ENCODE data around the gene SLC5A10. TPM values are rescaled to one million over a fixed set of nuclear protein-coding genes. Genes with fewer than 3 reads are reported as not detected.

Gene SLC5A10
- total RNA-seq (2021) (not detected in 2 replicates), Bru-seq, nascent RNA (percentile 1 among the genes with signal in this experiment), BruChase-seq, experiment 1, labeled RNA remaining after a 2-hour chase (percentile 5 among the genes with signal in this experiment), BruChase-seq, experiment 2, labeled RNA remaining after a 6-hour chase (percentile 7 among the genes with signal in this experiment)
- long read RNA-seq, partial matches to known transcripts, result 0 of 15 reads
- long read RNA-seq, other reads (novel, unspliced or antisense), result 15 of 15 reads

- Histone ChIP-seq H3K36me3 (ENCODE audit: insufficient read depth, low read length, poor library complexity, severe bottlenecking) (no peaks in the 10 kb centered on the region), H3K27me3 (replicated peaks; ENCODE audit: insufficient read depth, low read depth, low read length, poor library complexity) (no peaks in the 10 kb centered on the region), H3K27ac (ENCODE audit: low read depth, low read length, poor library complexity, severe bottlenecking) (no peak within 1 kb of the TSS), H3K4me1 (ENCODE audit: insufficient read depth, low read length, poor library complexity, severe bottlenecking) (no peaks in the 10 kb centered on the region), H3K4me3 (ENCODE audit: low read depth, low read length, poor library complexity, severe bottlenecking) (no peak within 1 kb of the TSS), H3K9me3 (ENCODE audit: low read depth, low read length, poor library complexity, severe bottlenecking) (no peaks in the 10 kb centered on the region)
- DNase-seq (ENCODE audit: low spot score), result peak; percentile 43
- intact Hi-C loops (cut with micrococcal nuclease; ENCODE audit: unreplicated experiment), result no loop called here
- BruUV-seq (replicated peaks), result no TSS peak
- no peak for TF ChIP-seq EZH2 (IDR thresholded peaks at IDR 0.05; ENCODE audit: borderline replicate concordance, low read depth, low read length, poor library complexity, severe bottlenecking)
- TF ChIP-seq CTCF (conservative IDR thresholded peaks at IDR 0.05; ENCODE audit: low read depth, low read length), result peak; percentile 51
- POLR2A ChIA-PET (ENCODE audit: low non-redundant PET), result no interaction called here
- CTCF ChIA-PET, result interaction anchor here (1.3 kb wide), 1 partner anchor 9 kb away, joined by 4 read pairs; no protein-coding TSS in a partner anchor
Measured at GRCh38 chr17:18951941-18952842, at the start of gene SLC5A10. TSS of gene SLC5A10 (plus strand) at chr17:18952165. CDS start at chr17:18952206, 41 bp downstream.

- no TSS peak for BruUV-seq (replicated peaks)
- TF ChIP-seq CTCF (conservative IDR thresholded peaks at IDR 0.05; ENCODE audit: low read depth, low read length) (no peak), EZH2 (IDR thresholded peaks at IDR 0.05; ENCODE audit: borderline replicate concordance, low read depth, low read length, poor library complexity, severe bottlenecking) (no peak)
- CTCF ChIA-PET, result no interaction called here
- POLR2A ChIA-PET (ENCODE audit: low non-redundant PET), result no interaction called here
- no peaks in the 10 kb centered on the region for H3K4me1 ChIP-seq (ENCODE audit: insufficient read depth, low read length, poor library complexity, severe bottlenecking)
- intact Hi-C loops (cut with micrococcal nuclease; ENCODE audit: unreplicated experiment), result no loop called here
- no peak for DNase-seq (ENCODE audit: low spot score)
- H3K36me3 ChIP-seq (ENCODE audit: insufficient read depth, low read length, poor library complexity, severe bottlenecking), result peaks cover 11% of the 10 kb centered on the region
- no peak overlapping the region for H3K27ac ChIP-seq (ENCODE audit: low read depth, low read length, poor library complexity, severe bottlenecking)
- H3K27me3 ChIP-seq (replicated peaks; ENCODE audit: insufficient read depth, low read depth, low read length, poor library complexity), result no peaks in the 10 kb centered on the region
- H3K9me3 ChIP-seq (ENCODE audit: low read depth, low read length, poor library complexity, severe bottlenecking), result no peaks in the 10 kb centered on the region
- no peak overlapping the region for H3K4me3 ChIP-seq (ENCODE audit: low read depth, low read length, poor library complexity, severe bottlenecking)
Measured at GRCh38 chr17:18904482-18904881, 47.5 kb upstream of the SLC5A10 start.

GRCh38 chr17:18905226-18905625 is 46.7 kb upstream of the SLC5A10 start:
- no peak overlapping the region for H3K4me3 ChIP-seq (ENCODE audit: low read depth, low read length, poor library complexity, severe bottlenecking)
- no peaks in the 10 kb centered on the region for H3K9me3 ChIP-seq (ENCODE audit: low read depth, low read length, poor library complexity, severe bottlenecking)
- no peaks in the 10 kb centered on the region for H3K27me3 ChIP-seq (replicated peaks; ENCODE audit: insufficient read depth, low read depth, low read length, poor library complexity)
- no peaks in the 10 kb centered on the region for H3K4me1 ChIP-seq (ENCODE audit: insufficient read depth, low read length, poor library complexity, severe bottlenecking)
- no peak for DNase-seq (ENCODE audit: low spot score)
- no peak for TF ChIP-seq EZH2 (IDR thresholded peaks at IDR 0.05; ENCODE audit: borderline replicate concordance, low read depth, low read length, poor library complexity, severe bottlenecking)
- TF ChIP-seq CTCF (conservative IDR thresholded peaks at IDR 0.05; ENCODE audit: low read depth, low read length), result no peak
- BruUV-seq (replicated peaks), result no TSS peak
- H3K27ac ChIP-seq (ENCODE audit: low read depth, low read length, poor library complexity, severe bottlenecking), result no peak overlapping the region
- ChIA-PET POLR2A (ENCODE audit: low non-redundant PET) (no interaction called here), CTCF (no interaction called here)
- peaks cover 15% of the 10 kb centered on the region for H3K36me3 ChIP-seq (ENCODE audit: insufficient read depth, low read length, poor library complexity, severe bottlenecking)
- intact Hi-C loops (cut with micrococcal nuclease; ENCODE audit: unreplicated experiment), result no loop called here

All from A673 (cell line).